Upper lobe of right lung (tissue), 1 donor: ENCODE measurements around the gene SPAG16. TPM values are rescaled to one million over a fixed set of nuclear protein-coding genes. Genes with fewer than 3 reads are reported as not detected.

Source experiments
- ATAC-seq: fragments of 200-7000 bp; cut with Tn5 transposase; one replicate; pipeline ENCODE4 v1.9.1; 2020; ENCODE audit warnings: mild to moderate bottlenecking, moderate library complexity
- DNase-seq: peaks from one replicate; pipeline ENCODE4 v3.0.0-alpha.2; 2020
- H3K27ac ChIP-seq: fragments of 200-600 bp; one replicate; pipeline ENCODE4 v1.8.0; 2022
- H3K27me3 ChIP-seq: fragments of 200-600 bp; one replicate; pipeline ENCODE4 v1.8.0; 2022; ENCODE audit warnings: mild to moderate bottlenecking
- H3K36me3 ChIP-seq: fragments of 200-600 bp; one replicate; pipeline ENCODE4 v1.8.0; 2022
- H3K4me1 ChIP-seq: fragments of 200-600 bp; one replicate; pipeline ENCODE4 v1.8.0; 2022
- H3K4me3 ChIP-seq: fragments of 200-600 bp; one replicate; pipeline ENCODE4 v1.8.0; 2022; ENCODE audit warnings: mild to moderate bottlenecking
- H3K9me3 ChIP-seq: fragments of 200-600 bp; one replicate; pipeline ENCODE4 v1.8.0; 2022
- CTCF ChIP-seq: fragments of 200-600 bp; IDR thresholded peaks from one replicate; pipeline ENCODE4 v1.8.0; 2022; ENCODE audit warnings: antibody characterized with exemption
- intact Hi-C: fragments of 100-400 bp; cut with DNase I; formaldehyde crosslinking; loops from one replicate; pipeline ENCODE4 v1.11.0; 2022
- total RNA-seq: library from RNA; stranded (reverse); fragmentation: NEBNext Ultra II Directional; extraction: Animal tissue kit (Norgen Biotek cat#: 25700); gene quantifications from one replicate; pipeline ENCODE4 v1.2.1, GENCODE V29; 2021
- donor health status: DM: no; HTN: yes; CAD: no; lungs with severe emphysema.

SPAG16 gene
- total RNA-seq, 1 donor from 2014 or later, result 11.6 TPM

- DNase-seq (no peak), ATAC-seq (no peak)
- H3K27me3 ChIP-seq, result no peaks in the 10 kb centered on the region
- intact Hi-C loops, result no loop called here
- no peak overlapping the region for H3K27ac ChIP-seq
- TF ChIP-seq CTCF, result no peak
- no peaks in the 10 kb centered on the region for H3K4me1 ChIP-seq
- H3K4me3 ChIP-seq, result no peak overlapping the region
- no peaks in the 10 kb centered on the region for H3K36me3 ChIP-seq
- no peaks in the 10 kb centered on the region for H3K9me3 ChIP-seq
Measured at GRCh38 chr2:213259266-213259665, 25.0 kb upstream of the SPAG16 start.

GRCh38 chr2:213261237-213261636, 23.0 kb upstream of the SPAG16 start:
- Histone ChIP-seq H3K36me3 (no peaks in the 10 kb centered on the region), H3K27me3 (no peaks in the 10 kb centered on the region), H3K9me3 (no peaks in the 10 kb centered on the region), H3K27ac (no peak overlapping the region), H3K4me3 (no peak overlapping the region), H3K4me1 (no peaks in the 10 kb centered on the region)
- no peak for TF ChIP-seq CTCF
- no peak for DNase-seq
- intact Hi-C loops, result no loop called here
- ATAC-seq, result no peak

GRCh38 chr2:213261715-213262114, 22.5 kb upstream of the SPAG16 start:
- H3K27ac ChIP-seq, result no peak overlapping the region
- H3K9me3 ChIP-seq, result no peaks in the 10 kb centered on the region
- H3K36me3 ChIP-seq, result no peaks in the 10 kb centered on the region
- no peaks in the 10 kb centered on the region for H3K27me3 ChIP-seq
- ATAC-seq (no peak), DNase-seq (no peak)
- no peaks in the 10 kb centered on the region for H3K4me1 ChIP-seq
- H3K4me3 ChIP-seq, result no peak overlapping the region
- intact Hi-C loops, result no loop called here
- no peak for TF ChIP-seq CTCF

GRCh38 chr2:213265679-213266078, 18.6 kb upstream of the SPAG16 start:
- Histone ChIP-seq H3K4me1 (no peaks in the 10 kb centered on the region), H3K4me3 (no peak overlapping the region), H3K36me3 (no peaks in the 10 kb centered on the region), H3K27me3 (no peaks in the 10 kb centered on the region), H3K9me3 (no peaks in the 10 kb centered on the region), H3K27ac (no peak overlapping the region)
- intact Hi-C loops, result no loop called here
- ATAC-seq (no peak), DNase-seq (no peak)
- TF ChIP-seq CTCF, result no peak

GRCh38 chr2:213266421-213266820, 17.8 kb upstream of the SPAG16 start:
- intact Hi-C loops, result no loop called here
- no peak overlapping the region for H3K27ac ChIP-seq
- no peaks in the 10 kb centered on the region for H3K27me3 ChIP-seq
- DNase-seq (no peak), ATAC-seq (no peak)
- no peak overlapping the region for H3K4me3 ChIP-seq
- TF ChIP-seq CTCF, result no peak
- no peaks in the 10 kb centered on the region for H3K9me3 ChIP-seq
- no peaks in the 10 kb centered on the region for H3K36me3 ChIP-seq
- H3K4me1 ChIP-seq, result no peaks in the 10 kb centered on the region

GRCh38 chr2:213271947-213272346, 12.3 kb upstream of the SPAG16 start:
- Histone ChIP-seq H3K4me1 (no peaks in the 10 kb centered on the region), H3K9me3 (no peaks in the 10 kb centered on the region), H3K36me3 (no peaks in the 10 kb centered on the region), H3K4me3 (no peak overlapping the region), H3K27ac (no peak overlapping the region), H3K27me3 (no peaks in the 10 kb centered on the region)
- DNase-seq, result no peak
- TF ChIP-seq CTCF, result no peak
- no peak for ATAC-seq
- intact Hi-C loops, result no loop called here
